H1 (cell line): ENCODE data around the gene NOS1AP. TPM values are rescaled to one million over a fixed set of nuclear protein-coding genes. Genes with fewer than 3 reads are reported as not detected.

Experiments
- CTCF ChIA-PET: fragments of 300-600 bp; sonication (Branson Sonifier 250); formaldehyde crosslinking; loops from one replicate; lab custom pipeline; 2021; ENCODE audit not compliant: partially characterized antibody; lab: Charles Lee
- POLR2A ChIA-PET: fragments of 300-600 bp; sonication (Branson Sonifier 250); formaldehyde crosslinking; loops from one replicate; lab custom pipeline; 2021; ENCODE audit warnings: inconsistent platforms; ENCODE audit not compliant: partially characterized antibody; lab: Charles Lee
- DNase-seq, 2 experiments: peaks; one replicate each; pipeline versions ENCODE4 v3.0.0 to v3.0.0-alpha.2; 2010 to 2022; ENCODE audit warnings: low spot score in 2 of 2, low read depth in 1 of 2, mixed read lengths in 1 of 2
- FAIRE-seq: peaks from 2 replicates; lab custom pipeline; 2011; peaks lifted over from hg19 to GRCh38; lab: Jason Lieb, UNC
- H2AFZ ChIP-seq: 2 replicates; pipeline ENCODE4 v1.8.1; 2012; ENCODE audit warnings: low read length, inconsistent platforms
- H2AK5ac ChIP-seq: 2 replicates; pipeline ENCODE4 v1.6.1; 2013; ENCODE audit warnings: low read depth, low read length
- H2BK120ac ChIP-seq: replicated peaks from 2 replicates; pipeline ENCODE3; 2013; ENCODE audit warnings: low read depth, low read length, inconsistent platforms
- H2BK12ac ChIP-seq: 2 replicates; pipeline ENCODE4 v1.6.1; 2013; ENCODE audit warnings: low read depth, low read length
- H2BK15ac ChIP-seq: 2 replicates; pipeline ENCODE4 v1.6.1; 2013; ENCODE audit warnings: low read length
- H2BK20ac ChIP-seq: 2 replicates; pipeline ENCODE4 v1.6.1; 2013; ENCODE audit warnings: low read length
- H2BK5ac ChIP-seq: 2 replicates; pipeline ENCODE4 v1.6.1; 2013; ENCODE audit warnings: low read depth, low read length
- H3K14ac ChIP-seq: 2 replicates; pipeline ENCODE4 v1.6.1; 2013; ENCODE audit warnings: inconsistent platforms; ENCODE audit not compliant: insufficient read length
- H3K18ac ChIP-seq: 2 replicates; pipeline ENCODE4 v1.6.1; 2013; ENCODE audit warnings: low read length; ENCODE audit errors: extremely low read depth
- H3K23ac ChIP-seq: 2 replicates; pipeline ENCODE4 v1.6.1; 2013; ENCODE audit warnings: inconsistent platforms; ENCODE audit not compliant: insufficient read length
- H3K23me2 ChIP-seq: 2 replicates; pipeline ENCODE4 v1.6.1; 2013; ENCODE audit warnings: low read depth, low read length
- H3K27ac ChIP-seq: 2 replicates; pipeline ENCODE4 v1.6.1; 2011; ENCODE audit warnings: low read depth, low read length, inconsistent platforms
- H3K27me3 ChIP-seq, 4 experiments: replicated peaks in 1 of 4; 1 replicate in 1 of 4; 2 replicates in 3 of 4; pipeline versions ENCODE4 v1.6.1 to v1.8.1; 2011 to 2013; ENCODE audit warnings: low read length in 3 of 4, mild to moderate bottlenecking in 3 of 4, inconsistent platforms in 2 of 4, mixed read lengths in 2 of 4, moderate library complexity in 1 of 4; ENCODE audit not compliant: control insufficient read depth in 3 of 4, insufficient read depth in 3 of 4; ENCODE audit errors: extremely low read depth in 1 of 4
- H3K36me3 ChIP-seq, 4 experiments: 2 replicates each; pipeline versions ENCODE4 v1.6.1 to v1.8.1; 2011 to 2013; ENCODE audit warnings: mild to moderate bottlenecking in 4 of 4, low read length in 3 of 4, moderate library complexity in 2 of 4, control low read depth in 1 of 4, inconsistent platforms in 1 of 4; ENCODE audit not compliant: insufficient read depth in 4 of 4, control insufficient read depth in 2 of 4
- H3K4ac ChIP-seq: replicated peaks from 2 replicates; pipeline ENCODE3; 2013; ENCODE audit warnings: low read length, low read depth, mixed read lengths, inconsistent platforms; ENCODE audit not compliant: insufficient read length
- H3K4me1 ChIP-seq, 4 experiments: replicated peaks in 1 of 4; 1 replicate in 1 of 4; 2 replicates in 3 of 4; pipeline versions ENCODE4 v1.6.1 to v1.8.1; 2011 to 2013; ENCODE audit warnings: low read length in 3 of 4, inconsistent platforms in 2 of 4, mixed read lengths in 1 of 4; ENCODE audit not compliant: insufficient read depth in 4 of 4, control insufficient read depth in 3 of 4
- H3K4me2 ChIP-seq, 2 experiments: 2 replicates each; pipeline versions ENCODE4 v1.6.1 to v1.8.1; 2011 to 2013; ENCODE audit warnings: low read depth in 2 of 2, low read length in 2 of 2, control low read depth in 1 of 2, inconsistent platforms in 1 of 2, mild to moderate bottlenecking in 1 of 2; ENCODE audit not compliant: insufficient read depth in 1 of 2
- H3K4me3 ChIP-seq, 4 experiments: fragments of 200-600, 300-600 bp in 1 of 4; sonication (generic), shearing (Covaris generic), sonication (Bioruptor Twin) in 1 of 4; 2 replicates each; pipeline versions ENCODE4 v1.5.1 to v1.8.1; 2011 to 2016; ENCODE audit warnings: low read length in 4 of 4, low read depth in 3 of 4, control low read depth in 2 of 4, inconsistent platforms in 2 of 4, mild to moderate bottlenecking in 2 of 4, mixed read lengths in 1 of 4, moderate library complexity in 1 of 4; ENCODE audit not compliant: insufficient read depth in 2 of 4; ENCODE audit errors: extremely low read depth in 1 of 4
- H3K56ac ChIP-seq: replicated peaks from 2 replicates; pipeline ENCODE3; 2013; ENCODE audit warnings: low read depth, mild to moderate bottlenecking, mixed read lengths, low read length, inconsistent platforms; ENCODE audit not compliant: insufficient read length
- H3K79me1 ChIP-seq: 2 replicates; pipeline ENCODE4 v1.6.1; 2013; ENCODE audit warnings: low read depth, low read length, control low read depth
- H3K79me2 ChIP-seq, 2 experiments: 2 replicates each; pipeline versions ENCODE4 v1.6.1 to v1.8.1; 2012 to 2013; ENCODE audit warnings: low read length in 2 of 2, mild to moderate bottlenecking in 2 of 2, inconsistent platforms in 1 of 2; ENCODE audit not compliant: insufficient read depth in 2 of 2, control insufficient read depth in 1 of 2
- H3K9ac ChIP-seq, 4 experiments: replicated peaks in 1 of 4; 1 replicate in 1 of 4; 2 replicates in 3 of 4; pipeline versions ENCODE4 v1.6.1 to v1.8.1; 2011 to 2013; ENCODE audit warnings: low read depth in 3 of 4, low read length in 3 of 4, control low read depth in 2 of 4, mild to moderate bottlenecking in 2 of 4, moderate library complexity in 2 of 4, inconsistent platforms in 1 of 4; ENCODE audit errors: extremely low read depth in 1 of 4
- H3K9me3 ChIP-seq, 2 experiments: 2 replicates each; pipeline versions ENCODE4 v1.6.1 to v1.8.1; 2012 to 2013; ENCODE audit warnings: mild to moderate bottlenecking in 2 of 2, moderate library complexity in 2 of 2, control low read depth in 1 of 2, inconsistent platforms in 1 of 2, low read depth in 1 of 2, low read length in 1 of 2, mixed read lengths in 1 of 2; ENCODE audit not compliant: insufficient read depth in 2 of 2
- H4K20me1 ChIP-seq, 2 experiments: replicated peaks in 1 of 2; 2 replicates each; pipeline versions ENCODE3 to v1.8.1; 2011 to 2013; ENCODE audit warnings: inconsistent platforms in 2 of 2, low read length in 2 of 2, mild to moderate bottlenecking in 1 of 2; ENCODE audit not compliant: insufficient read depth in 2 of 2, control insufficient read depth in 1 of 2
- H4K5ac ChIP-seq: 2 replicates; pipeline ENCODE4 v1.6.1; 2013; ENCODE audit warnings: low read length, low read depth, mixed read lengths, inconsistent platforms; ENCODE audit not compliant: insufficient read length
- H4K8ac ChIP-seq: 2 replicates; pipeline ENCODE4 v1.8.0; 2013; ENCODE audit warnings: mild to moderate bottlenecking, moderate library complexity, low read length, inconsistent platforms; ENCODE audit not compliant: insufficient read depth; ENCODE audit errors: extremely low read depth
- H4K91ac ChIP-seq: replicated peaks from 2 replicates; pipeline ENCODE3; 2013; ENCODE audit warnings: low read length, mixed read lengths, inconsistent platforms; ENCODE audit not compliant: insufficient read length
- CBX5 ChIP-seq: fragments of 300-800, 300-1000 bp; sonication (generic); IDR thresholded peaks from 2 replicates; pipeline ENCODE4 v1.7.1; 2016; ENCODE audit warnings: antibody characterized with exemption, low read length, low read depth
- CHD1 ChIP-seq: IDR thresholded peaks from 2 replicates; pipeline ENCODE4 v1.6.1; 2012; ENCODE audit warnings: low read depth, low read length, improper control_type of control experiment
- EP300 ChIP-seq, 2 experiments: IDR thresholded peaks; 1 replicate in 1 of 2; 2 replicates in 1 of 2; pipeline ENCODE4 v1.6.1; 2011 to 2012; ENCODE audit warnings: low read depth in 2 of 2, low read length in 2 of 2, mild to moderate bottlenecking in 2 of 2, borderline replicate concordance in 1 of 2, inconsistent platforms in 1 of 2, moderate library complexity in 1 of 2
- NANOG ChIP-seq: IDR thresholded peaks from 2 replicates; pipeline ENCODE4 v1.6.1; 2011; ENCODE audit warnings: low read length, low read depth, mild to moderate bottlenecking, inconsistent platforms; ENCODE audit not compliant: insufficient read depth, poor library complexity, severe bottlenecking
- POLR2A ChIP-seq, 2 experiments: IDR thresholded peaks; 1 replicate in 1 of 2; 2 replicates in 1 of 2; pipeline ENCODE4 v1.6.1; 2011; ENCODE audit warnings: low read depth in 2 of 2, low read length in 2 of 2, mild to moderate bottlenecking in 2 of 2; ENCODE audit errors: control extremely low read depth in 1 of 2
- RAD21 ChIP-seq, 2 experiments: IDR thresholded peaks in 1 of 2; conservative IDR thresholded peaks in 1 of 2; 2 replicates each; pipeline ENCODE4 v1.6.1; 2011; ENCODE audit warnings: low read depth in 2 of 2, low read length in 2 of 2, improper control_type of control experiment in 1 of 2, inconsistent platforms in 1 of 2, mild to moderate bottlenecking in 1 of 2, moderate library complexity in 1 of 2
- RBBP5 ChIP-seq: IDR thresholded peaks from 2 replicates; pipeline ENCODE4 v1.7.1; 2012; ENCODE audit warnings: low read depth, mild to moderate bottlenecking, inconsistent platforms, low read length, moderate library complexity, borderline replicate concordance
- RXRA ChIP-seq: IDR thresholded peaks from 2 replicates; pipeline ENCODE4 v1.6.1; 2011; ENCODE audit warnings: low read depth, mild to moderate bottlenecking, low read length, moderate library complexity; ENCODE audit not compliant: insufficient read depth
- YY1 ChIP-seq: IDR thresholded peaks from 2 replicates; pipeline ENCODE4 v1.6.1; 2011; ENCODE audit warnings: low read depth, mild to moderate bottlenecking, low read length
- polyA plus RNA-seq, 7 experiments: library from polyadenylated mRNA; depleted of rRNA in 3 of 7; stranded (reverse) in 5 of 7; unstranded in 2 of 7; fragments of >200 nt in 5 of 7; fragments of 200-250 nt in 2 of 7; gene quantifications; 1 replicate in 5 of 7; 2 replicates in 1 of 7; 4 replicates in 1 of 7; pipeline versions ENCODE4 v1.2.1 to v1.2.3, GENCODE V29; 2011 to 2013; ENCODE audit warnings: missing spikeins in 2 of 7, mixed read lengths in 2 of 7
- total RNA-seq: library from RNA; stranded (reverse); fragmentation: NEBNext Ultra II Directional; extraction: Animal tissue kit (Norgen Biotek cat#: 25700); gene quantifications from 2 replicates; pipeline ENCODE4 v1.2.1, GENCODE V29; 2021
- TF ChIP-seq, protein P1 (sequence below): IDR thresholded peaks from 2 replicates; pipeline ENCODE4 v1.6.1; 2012; ENCODE audit warnings: inconsistent platforms
- TF ChIP-seq, protein P2 (sequence below), 3 experiments: IDR thresholded peaks; 1 replicate in 2 of 3; 2 replicates in 1 of 3; pipeline versions ENCODE4 v1.5.1 to v1.6.1; 2011; ENCODE audit warnings: low read length in 3 of 3, mild to moderate bottlenecking in 3 of 3, inconsistent platforms in 2 of 3, low read depth in 1 of 3, moderate library complexity in 1 of 3; ENCODE audit not compliant: insufficient read depth in 1 of 3; ENCODE audit errors: control extremely low read depth in 1 of 3

NOS1AP gene
- total and polyA plus RNA-seq, 2 of the 8 experiments (the other 6 are each of a cell fraction or from before 2014, with no cell fraction given): 2.4 to 12.1 TPM

DNA sequence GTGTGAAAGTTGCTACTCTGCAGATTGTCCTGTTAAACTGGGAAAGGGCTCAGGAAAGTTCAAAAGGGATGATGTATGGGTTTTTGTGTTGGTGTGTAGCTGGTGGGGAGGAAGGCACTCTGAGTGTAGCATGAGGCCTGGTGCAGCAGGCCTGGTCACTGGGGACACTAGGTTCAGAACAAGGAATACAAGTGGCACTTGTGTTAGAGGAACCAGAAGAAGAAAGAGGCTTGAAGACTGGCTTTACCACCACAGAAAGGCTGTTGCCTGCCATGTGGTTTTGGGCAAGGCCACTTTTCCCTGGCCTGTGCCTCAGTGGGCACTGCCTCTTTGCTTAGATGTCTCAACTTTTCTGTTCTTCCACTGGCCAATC, 122.8 kb downstream of the NOS1AP start:
- Histone ChIP-seq H3K27ac (no peak overlapping the region), H3K9ac (no peak overlapping the region), H3K14ac (no peak overlapping the region), H3K27me3 (no peaks in the 10 kb centered on the region), H2BK15ac (no peak overlapping the region), H2AFZ (no peak overlapping the region), H3K4ac (no peak overlapping the region), H3K9me3 (no peaks in the 10 kb centered on the region), H3K23ac (no peak overlapping the region), H3K56ac (no peak overlapping the region), H2BK120ac (no peak overlapping the region), H2BK20ac (no peak overlapping the region), H3K79me1 (no peaks in the 10 kb centered on the region), H4K91ac (no peak overlapping the region), H3K18ac (no peak overlapping the region), H3K4me3 (no peak overlapping the region), H2BK12ac (no peak overlapping the region), H4K20me1 (peaks cover 0 to 1% of the 10 kb centered on the region in 2 experiments), H3K4me1 (peaks cover 0 to 4% (median 0%) of the 10 kb centered on the region in 4 experiments; a peak in 1 of 7 replicates), H3K4me2 (no peak overlapping the region), H3K23me2 (no peaks in the 10 kb centered on the region), H4K5ac (no peak overlapping the region), H4K8ac (no peak overlapping the region), H3K79me2 (peaks cover 0 to 33% of the 10 kb centered on the region in 2 experiments; a peak in 2 of 4 replicates), H3K36me3 (no peaks in the 10 kb centered on the region), H2BK5ac (no peak overlapping the region), H2AK5ac (no peak overlapping the region)
- ChIA-PET POLR2A (no interaction called here), CTCF (interaction anchor here (1.3 to 2.6 kb wide), 4 partner anchors 11 to 136 kb away, joined by 3 to 5 read pairs (median 4); no protein-coding TSS in a partner anchor)
- TF ChIP-seq, protein P1, sequence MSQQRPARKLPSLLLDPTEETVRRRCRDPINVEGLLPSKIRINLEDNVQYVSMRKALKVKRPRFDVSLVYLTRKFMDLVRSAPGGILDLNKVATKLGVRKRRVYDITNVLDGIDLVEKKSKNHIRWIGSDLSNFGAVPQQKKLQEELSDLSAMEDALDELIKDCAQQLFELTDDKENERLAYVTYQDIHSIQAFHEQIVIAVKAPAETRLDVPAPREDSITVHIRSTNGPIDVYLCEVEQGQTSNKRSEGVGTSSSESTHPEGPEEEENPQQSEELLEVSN: no peak
- TF ChIP-seq NANOG (no peak), EP300 (IDR thresholded peaks at IDR 0.05; ENCODE audit: borderline replicate concordance in 1 of 2, low read depth in 2 of 2, low read length in 2 of 2) (no peak), CHD1 (no peak), RXRA (no peak), RAD21 (IDR thresholded peaks at IDR 0.05 in 1 of 2, conservative IDR thresholded peaks at IDR 0.05 in 1 of 2; ENCODE audit: low read depth in 2 of 2, low read length in 2 of 2) (no peak), YY1 (no peak), POLR2A (IDR thresholded peaks at IDR 0.05; ENCODE audit: control extremely low read depth in 1 of 2, low read depth in 2 of 2, low read length in 2 of 2) (no peak), CBX5 (no peak), RBBP5 (no peak)
- TF ChIP-seq, protein P2, sequence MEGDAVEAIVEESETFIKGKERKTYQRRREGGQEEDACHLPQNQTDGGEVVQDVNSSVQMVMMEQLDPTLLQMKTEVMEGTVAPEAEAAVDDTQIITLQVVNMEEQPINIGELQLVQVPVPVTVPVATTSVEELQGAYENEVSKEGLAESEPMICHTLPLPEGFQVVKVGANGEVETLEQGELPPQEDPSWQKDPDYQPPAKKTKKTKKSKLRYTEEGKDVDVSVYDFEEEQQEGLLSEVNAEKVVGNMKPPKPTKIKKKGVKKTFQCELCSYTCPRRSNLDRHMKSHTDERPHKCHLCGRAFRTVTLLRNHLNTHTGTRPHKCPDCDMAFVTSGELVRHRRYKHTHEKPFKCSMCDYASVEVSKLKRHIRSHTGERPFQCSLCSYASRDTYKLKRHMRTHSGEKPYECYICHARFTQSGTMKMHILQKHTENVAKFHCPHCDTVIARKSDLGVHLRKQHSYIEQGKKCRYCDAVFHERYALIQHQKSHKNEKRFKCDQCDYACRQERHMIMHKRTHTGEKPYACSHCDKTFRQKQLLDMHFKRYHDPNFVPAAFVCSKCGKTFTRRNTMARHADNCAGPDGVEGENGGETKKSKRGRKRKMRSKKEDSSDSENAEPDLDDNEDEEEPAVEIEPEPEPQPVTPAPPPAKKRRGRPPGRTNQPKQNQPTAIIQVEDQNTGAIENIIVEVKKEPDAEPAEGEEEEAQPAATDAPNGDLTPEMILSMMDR (IDR thresholded peaks at IDR 0.05; ENCODE audit: control extremely low read depth in 1 of 3, insufficient read depth in 1 of 3, low read depth in 1 of 3, low read length in 3 of 3): no peak
- FAIRE-seq (no peak), DNase-seq (no peak)
